GM12873 (cell line): ENCODE results near the gene CC2D1A.
A peak's percentile ranks its signal among the peaks of the same experiment; 100 is the strongest.

Experiments used
- TF ChIP-seq, protein P1 (sequence below): IDR thresholded peaks from 2 replicates; pipeline ENCODE4 v1.5.1; 2012; ENCODE audit warnings: low read depth, mild to moderate bottlenecking, moderate library complexity, low read length, control low read depth; ENCODE audit not compliant: insufficient read depth; ENCODE audit errors: missing control alignments

CC2D1A gene

DNA sequence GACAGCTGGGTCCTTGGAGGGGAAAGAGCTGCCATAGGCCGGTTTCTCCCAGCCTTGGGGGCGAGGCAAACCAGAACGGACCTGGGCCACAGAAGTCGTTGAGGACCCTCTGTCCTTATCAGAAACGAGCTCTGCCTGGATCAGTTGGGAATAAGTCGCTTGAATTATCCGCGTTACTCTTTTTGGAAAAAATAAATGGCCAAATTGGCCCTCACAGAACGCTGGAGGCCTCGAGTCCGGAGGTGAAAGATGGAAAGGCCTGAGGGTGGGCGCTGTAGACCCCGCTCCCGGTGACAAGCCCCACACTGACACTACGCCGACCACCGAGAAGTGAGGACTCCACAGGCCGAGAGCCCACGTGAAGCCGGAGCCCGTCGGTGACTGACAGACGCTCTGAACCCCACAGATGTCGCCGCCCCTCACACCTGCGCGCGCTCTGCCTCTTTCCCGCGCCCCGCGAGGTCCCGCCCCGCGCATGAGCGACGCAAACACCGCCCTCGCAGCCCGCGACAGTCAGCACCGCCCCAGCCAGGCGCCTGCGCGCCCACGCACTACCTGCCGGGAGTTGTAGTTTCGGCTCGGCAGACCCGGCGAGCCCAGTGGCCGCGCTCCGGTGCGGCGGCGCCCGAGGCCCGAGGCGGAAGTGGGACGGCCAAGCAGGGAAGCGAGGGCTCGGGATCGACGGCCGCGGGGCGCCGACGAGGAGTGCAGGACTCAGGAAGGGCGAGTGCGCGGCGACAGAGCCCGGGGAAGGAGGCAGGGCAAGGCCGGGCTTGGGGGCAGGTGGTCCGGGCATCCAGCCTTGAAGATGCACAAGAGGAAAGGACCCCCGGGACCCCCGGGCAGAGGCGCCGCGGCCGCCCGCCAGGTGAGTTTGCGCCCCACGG, at the start of gene CC2D1A, which contains the start of gene BRME1:
Gene CC2D1A (plus strand): TSS at position 568 of the 887 bp plus-strand sequence. CDS start 241 bp downstream, at position 809.
Gene BRME1 (minus strand): TSS at position 484 of the 887 bp plus-strand sequence. CDS start 1,225 bp downstream, outside the sequence.
- TF ChIP-seq, protein P1, sequence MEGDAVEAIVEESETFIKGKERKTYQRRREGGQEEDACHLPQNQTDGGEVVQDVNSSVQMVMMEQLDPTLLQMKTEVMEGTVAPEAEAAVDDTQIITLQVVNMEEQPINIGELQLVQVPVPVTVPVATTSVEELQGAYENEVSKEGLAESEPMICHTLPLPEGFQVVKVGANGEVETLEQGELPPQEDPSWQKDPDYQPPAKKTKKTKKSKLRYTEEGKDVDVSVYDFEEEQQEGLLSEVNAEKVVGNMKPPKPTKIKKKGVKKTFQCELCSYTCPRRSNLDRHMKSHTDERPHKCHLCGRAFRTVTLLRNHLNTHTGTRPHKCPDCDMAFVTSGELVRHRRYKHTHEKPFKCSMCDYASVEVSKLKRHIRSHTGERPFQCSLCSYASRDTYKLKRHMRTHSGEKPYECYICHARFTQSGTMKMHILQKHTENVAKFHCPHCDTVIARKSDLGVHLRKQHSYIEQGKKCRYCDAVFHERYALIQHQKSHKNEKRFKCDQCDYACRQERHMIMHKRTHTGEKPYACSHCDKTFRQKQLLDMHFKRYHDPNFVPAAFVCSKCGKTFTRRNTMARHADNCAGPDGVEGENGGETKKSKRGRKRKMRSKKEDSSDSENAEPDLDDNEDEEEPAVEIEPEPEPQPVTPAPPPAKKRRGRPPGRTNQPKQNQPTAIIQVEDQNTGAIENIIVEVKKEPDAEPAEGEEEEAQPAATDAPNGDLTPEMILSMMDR, result no peak

DNA sequence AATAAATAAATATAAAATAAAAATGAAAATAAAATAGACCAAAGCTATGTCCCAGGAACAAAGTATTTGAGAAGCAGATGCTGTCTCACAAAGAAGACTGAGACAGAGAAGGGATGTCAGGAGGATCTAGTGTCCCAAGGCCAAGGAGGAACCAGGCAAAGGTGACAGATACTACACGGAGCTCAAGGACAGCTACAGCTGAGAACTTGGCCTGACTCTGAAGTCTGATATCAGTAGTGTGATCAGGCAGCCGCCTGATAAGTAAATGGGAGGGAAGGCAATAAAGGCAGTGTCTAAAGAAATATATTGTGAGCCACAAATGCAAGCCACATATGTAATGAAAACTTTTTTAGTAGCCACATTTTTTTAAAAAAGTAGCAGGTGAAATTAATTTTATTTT, 49.5 kb upstream of the CC2D1A start:
- TF ChIP-seq, protein P1, result no peak

DNA sequence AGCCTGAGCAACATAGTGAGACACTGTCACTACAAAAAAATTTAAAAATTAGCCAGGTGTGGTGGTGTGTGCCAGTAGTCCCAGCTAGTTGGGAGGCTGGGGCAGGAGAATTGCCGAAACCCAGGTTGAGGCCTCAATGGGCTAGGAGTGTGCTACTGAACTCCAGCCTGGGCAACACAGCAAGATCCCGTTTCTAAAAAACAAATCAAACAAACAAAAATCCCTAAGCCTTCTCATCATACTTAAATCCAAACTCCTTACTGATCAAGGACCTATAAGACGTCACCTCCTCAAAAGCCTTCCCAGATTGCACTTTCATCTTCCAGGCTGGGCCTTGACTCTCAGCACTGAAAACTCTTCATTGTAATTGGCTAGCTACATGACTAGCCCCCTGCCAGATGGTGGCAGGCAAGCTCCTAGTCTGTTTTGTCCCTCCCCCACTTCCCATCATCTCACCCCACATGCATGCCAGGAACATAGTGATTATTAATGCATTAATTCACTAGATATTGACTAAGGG, 46.6 kb upstream of the CC2D1A start:
- TF ChIP-seq, protein P1, result no peak

DNA sequence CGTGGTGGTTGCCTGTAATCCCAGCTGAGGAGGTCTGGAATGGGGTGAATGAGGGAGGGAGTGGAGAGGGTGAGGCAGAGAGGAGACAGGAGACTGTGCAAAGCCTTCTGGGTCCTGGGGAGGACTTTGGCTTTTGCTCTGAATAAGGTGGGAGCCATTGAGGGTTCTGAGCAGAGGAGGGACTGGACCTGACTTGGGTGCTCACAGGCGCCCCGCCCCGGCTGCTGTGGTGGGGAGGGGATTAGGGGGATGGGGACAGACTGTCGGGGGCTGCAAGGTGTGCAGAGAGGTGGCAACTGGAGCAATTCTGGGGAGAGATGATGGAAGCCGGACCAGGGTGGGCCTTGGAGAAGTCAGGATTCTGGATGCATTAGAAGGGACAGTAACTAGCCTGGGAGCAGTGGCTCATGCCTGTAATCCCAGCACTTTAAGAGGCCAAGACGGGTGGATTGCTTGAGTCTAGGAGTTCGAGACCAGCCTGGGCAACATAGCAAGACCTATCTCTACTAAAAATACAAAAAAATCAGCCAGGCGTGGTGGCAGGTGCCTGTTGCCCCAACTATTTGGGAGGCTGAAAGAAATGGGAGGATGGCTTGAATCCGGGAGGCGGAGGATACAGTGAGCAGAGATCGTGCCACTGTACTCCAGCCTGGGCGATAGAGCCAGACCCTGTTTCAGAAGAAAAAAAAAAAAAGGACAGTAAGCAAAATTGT, 45.2 kb upstream of the CC2D1A start:
- TF ChIP-seq, protein P1, result no peak

DNA sequence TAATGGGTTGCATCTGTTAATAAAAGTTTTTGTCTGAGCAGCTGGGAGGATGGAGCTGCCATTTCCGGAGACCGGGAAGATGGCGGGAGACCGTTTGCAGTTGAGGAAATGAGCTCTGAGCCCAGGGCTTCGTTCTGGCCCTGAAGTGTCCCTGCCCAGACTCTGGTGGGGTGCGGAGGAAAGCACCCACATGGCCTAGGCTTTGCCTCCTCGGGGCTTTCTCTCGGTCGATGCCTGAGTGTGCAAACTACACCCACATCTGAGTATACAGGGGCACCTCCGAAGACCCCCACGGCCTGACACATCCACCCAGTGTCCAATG, 44.6 kb upstream of the CC2D1A start:
- TF ChIP-seq, protein P1, result no peak

DNA sequence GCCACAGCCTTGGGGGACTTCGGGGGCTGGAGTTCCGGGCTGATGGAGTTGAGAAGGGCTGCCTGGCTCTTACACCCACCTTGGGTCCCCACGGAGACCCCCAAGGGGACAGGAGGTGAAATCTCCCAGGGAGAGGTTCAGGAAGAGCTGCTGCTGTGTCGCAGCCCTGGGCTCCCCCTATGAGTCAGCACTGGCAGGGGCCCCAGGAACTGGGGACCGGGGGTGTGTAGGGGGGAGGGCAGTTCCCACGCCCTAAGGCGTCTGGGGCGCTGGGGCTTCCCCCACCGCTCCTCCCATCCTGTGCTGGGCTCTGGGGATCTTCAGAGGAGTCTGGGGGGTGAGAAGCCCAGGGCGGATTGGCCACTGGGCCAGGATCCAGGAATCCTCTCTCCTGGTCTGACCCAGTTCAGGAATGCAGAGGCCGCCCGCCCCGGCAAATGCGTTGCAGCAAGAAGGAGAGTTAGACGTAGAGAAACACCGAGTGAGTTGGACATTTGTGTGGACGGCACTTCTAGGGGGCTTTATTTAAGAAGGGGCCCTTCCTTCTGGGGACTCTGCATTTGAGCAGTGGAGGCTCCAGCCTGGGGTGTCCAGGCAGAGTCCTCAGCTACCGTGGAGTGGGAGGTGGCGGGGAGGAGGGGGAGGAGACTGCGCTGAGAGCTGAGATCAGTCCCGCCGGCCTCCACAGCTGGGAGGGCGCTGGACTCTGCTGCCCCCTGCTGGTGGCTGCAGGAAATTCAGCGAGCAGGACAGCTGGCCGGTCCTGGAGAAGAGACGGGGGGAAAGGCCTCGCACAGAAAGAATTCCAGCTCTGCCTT, 44.1 kb upstream of the CC2D1A start:
- TF ChIP-seq, protein P1, result peak; percentile 90
